Glomerular endothelial cell (primary cell): ENCODE results near the gene DVL2. TPM values are rescaled to one million over a fixed set of nuclear protein-coding genes. Genes with fewer than 3 reads are reported as not detected.

Experiments used
- DNase-seq: peaks from one replicate; pipeline ENCODE4 v3.0.0-alpha.2; 2011; ENCODE audit warnings: low read depth, low spot score; ENCODE audit errors: extremely low read depth
- total RNA-seq: library from RNA; depleted of rRNA; stranded (reverse); fragments of >200 nt; gene quantifications from 2 replicates; pipeline ENCODE4 v1.2.3, GENCODE V29; 2015

Gene DVL2
- total RNA-seq, 1 donor from 2014 or later: 41.6 TPM

DNA sequence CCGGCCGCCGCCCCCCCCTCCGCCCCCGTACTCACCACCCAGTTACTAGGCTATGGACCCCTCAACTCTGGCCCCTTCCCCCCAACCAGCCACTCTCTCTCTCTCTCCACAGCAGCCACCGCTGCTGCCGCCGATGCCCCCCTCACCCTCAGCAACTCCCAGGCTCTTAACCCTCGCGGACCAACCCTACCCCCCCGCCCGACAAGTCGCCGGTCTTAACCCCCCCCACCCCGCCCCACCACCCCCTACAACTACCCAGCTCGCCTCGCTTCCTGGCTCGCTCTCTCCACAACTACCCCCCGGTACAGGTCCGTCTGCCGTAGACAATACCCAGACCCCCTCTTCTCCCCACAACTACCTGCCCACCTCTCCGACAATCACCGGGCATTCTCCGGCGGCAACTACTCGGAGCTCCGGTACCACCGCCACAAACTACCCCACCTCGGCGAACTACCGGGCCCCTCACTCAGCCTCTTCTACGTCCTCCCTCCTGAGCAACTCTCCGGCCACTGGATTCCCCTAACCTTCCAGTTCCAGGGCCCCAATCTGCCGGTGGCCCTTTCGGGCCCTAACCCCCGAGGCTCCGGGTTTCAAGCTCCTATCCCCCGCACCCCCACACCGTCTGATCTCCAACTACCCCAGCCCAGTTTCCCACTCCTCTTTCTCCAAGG is 4.2 kb upstream of the DVL2 start:
- DNase-seq: no peak

DNA sequence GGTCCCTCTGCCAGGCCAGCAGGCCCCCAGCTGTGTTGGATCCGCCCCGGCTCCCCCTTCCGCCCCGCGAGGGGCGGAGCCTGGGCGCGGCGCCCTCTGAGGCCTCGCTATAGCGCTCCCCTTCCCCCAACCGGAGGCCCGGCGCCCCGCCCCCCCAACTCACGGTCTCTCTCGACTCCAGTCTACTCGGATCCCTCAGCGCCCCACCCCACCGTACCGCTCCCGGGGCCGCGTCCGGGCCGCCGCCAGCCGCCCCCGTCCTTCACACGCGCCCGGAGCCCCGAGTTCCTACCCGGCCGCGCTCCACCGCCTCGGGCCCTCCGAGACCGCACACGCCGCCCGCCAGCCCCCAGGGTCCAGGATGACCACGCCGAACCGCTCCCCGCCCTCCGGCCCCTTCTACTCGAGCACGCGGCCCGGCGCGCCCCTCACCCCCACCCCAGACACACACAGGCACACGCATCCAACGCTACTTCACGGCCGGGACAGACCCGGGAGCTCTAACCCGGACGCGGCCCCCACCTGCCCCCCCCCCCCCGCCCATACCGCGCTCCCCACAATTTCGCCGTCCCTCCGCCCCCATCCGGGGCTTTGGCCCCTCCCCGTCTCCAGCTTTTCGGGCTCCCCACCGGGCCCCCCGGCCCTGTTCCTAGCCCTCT is 3.6 kb upstream of the DVL2 start:
- no peak for DNase-seq

DNA sequence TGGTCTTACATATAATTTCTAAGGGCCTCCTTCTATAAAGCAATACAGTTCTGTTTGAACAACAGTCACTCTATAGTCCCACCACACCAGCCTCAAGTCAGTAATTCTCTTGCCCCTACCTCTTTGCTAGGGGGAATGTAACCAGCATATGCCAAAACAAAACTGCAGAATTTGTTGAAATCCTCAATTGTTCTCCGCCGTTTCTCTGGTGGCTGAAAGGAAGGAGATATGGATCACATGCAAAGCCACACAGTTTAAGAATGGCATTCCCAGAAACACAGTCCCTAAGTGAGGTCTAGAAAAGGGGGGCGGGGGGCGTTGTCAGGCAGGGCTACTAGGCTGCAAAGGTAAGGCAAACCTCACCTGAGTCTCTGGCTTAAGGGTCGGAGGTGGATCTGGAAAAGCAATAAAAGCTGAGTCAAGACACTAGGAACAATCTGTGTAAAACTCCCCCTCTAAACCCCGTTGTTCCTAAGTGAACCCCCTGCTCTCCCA is 3.0 kb upstream of the DVL2 start:
- no peak for DNase-seq

DNA sequence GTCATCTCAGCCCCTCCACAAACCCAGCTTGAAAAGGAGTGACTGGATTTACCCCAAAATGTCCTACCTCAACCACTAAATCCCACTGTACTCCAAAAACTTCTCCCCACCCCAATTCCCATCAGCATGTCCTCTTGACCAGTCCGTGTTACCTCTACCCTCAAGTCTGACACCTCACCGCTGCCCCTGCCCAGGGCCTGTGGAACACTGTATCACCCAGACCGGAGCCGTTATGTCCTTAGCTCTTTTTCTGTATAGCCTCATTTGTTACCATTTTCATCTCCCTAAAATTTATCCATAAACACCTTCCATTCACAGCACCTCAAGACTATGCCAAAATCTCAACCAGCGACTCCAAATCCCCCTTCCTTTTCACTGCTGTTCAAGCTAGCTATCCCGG is 2.5 kb upstream of the DVL2 start:
- no peak for DNase-seq

DNA sequence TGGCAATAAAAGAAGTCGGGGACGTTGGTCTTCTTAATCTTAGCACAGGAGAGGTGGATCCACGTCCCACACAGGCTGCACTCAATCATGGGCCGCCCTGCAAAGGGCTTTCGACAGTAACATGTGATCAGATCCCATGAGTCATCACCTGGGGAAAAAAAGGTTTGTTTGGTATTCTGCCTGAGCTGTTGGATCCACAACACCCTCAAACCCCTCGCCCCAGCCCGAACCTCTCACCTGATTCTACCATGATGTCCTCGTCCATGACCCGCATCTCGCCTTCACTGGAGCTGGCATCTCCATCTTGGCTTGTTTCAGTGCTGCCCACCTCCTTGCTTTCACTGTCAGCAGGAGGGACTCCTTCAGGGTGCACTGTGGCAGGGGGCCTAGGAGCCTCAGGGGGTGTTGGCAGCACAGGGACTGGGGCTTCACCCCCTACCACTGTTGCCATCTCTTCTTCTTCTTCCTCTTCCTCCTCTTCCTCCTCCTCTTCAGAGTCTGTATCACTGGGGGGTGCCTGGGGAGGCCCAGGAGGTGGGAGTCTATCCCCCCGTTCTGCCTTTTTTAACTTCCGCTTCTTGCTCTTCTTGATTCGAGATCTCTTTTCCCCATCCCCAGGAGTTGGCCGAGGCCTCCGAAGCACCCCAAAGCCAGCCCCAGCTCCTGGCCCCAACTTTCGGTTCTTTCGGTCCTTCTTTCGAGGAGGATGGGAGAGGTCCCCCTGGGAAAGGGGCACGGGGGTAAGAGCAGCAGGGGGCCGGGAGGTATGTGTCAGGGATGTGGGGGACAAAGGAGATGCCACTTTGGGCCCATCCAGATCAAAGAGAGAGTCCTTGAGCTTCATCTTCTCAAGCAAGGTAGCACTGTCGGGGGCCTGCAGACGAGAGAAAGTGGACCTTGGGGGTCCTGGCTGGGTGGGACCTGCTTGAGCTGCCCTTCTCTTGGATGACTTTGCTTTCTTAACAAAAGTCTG is 1.7 kb upstream of the DVL2 start:
- no peak for DNase-seq

DNA sequence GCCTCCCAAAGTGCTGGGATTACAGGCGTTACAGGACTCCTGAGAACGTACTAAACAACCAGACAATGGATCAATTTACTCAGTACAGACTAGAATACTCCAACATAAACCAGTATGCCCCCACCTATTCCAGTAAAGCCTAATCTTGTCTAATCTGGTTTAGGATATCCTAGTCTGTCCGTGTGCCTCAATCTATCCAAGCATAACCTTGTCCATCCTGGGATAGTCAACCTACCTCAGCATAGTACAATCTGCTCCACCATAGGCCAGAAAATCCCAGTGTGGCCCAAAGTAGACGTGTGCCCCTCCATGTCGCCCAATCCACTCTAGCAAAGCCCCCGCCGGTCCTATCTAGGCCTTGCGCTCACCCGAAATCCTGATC is 625 bp downstream of the DVL2 start:
- DNase-seq: no peak

DNA sequence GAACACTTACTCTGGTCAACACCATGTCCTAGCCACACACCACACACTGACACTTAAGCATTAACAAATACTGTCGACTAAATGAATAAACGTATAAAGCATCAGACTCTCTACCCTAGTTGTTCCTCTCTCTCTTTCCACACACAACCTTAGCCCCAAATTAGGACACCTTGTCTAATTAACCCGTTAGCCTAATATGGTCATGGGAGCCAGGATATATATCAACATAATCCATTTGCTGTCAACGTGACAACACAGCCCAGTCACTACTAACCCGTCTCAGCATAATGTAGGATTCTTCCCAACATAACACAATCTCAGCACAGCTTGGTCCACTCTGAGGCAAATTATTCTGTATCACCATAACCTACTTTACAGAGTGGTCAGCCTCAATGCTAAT is 2.2 kb downstream of the DVL2 start:
- DNase-seq: no peak

DNA sequence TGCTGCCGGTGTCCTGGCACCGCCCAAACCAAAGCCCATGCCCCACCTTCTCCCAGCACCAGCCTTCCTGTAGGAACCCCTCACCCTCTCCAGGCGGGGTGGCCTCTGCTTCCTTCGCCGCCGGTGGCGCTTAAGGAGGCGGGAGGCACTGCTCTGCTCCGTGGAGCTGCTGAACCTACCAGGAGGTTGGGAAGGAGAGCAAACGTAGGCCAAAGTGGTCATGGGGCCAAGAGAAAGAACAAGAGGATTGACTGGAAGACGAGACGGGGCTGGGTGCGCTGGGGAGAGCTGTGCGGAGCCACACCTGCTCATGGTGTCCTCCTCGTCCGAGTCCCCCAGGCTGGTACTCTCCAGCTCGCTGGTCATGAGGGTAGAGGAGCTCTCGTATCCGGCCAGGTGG is 4.8 kb downstream of the DVL2 start:
- no peak for DNase-seq

DNA sequence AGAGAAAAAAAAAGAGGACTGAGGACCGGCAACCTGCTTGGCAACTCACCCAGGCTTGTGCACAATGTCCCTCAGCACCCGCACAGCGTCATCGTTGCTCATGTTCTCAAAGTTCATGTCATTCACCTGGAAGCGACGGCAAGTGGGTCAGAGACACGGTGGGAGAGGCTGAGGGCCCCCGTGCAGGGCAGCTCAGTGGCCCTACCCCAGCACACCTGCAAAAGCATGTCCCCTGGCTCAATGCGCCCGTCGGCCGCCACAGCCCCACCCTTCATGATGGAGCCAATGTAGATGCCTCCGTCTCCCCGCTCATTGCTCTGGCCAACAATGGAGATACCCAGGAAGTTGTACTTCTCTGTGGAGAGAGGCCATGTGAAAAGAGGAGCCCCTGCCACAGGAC is 5.4 kb downstream of the DVL2 start:
- DNase-seq: no peak

DNA sequence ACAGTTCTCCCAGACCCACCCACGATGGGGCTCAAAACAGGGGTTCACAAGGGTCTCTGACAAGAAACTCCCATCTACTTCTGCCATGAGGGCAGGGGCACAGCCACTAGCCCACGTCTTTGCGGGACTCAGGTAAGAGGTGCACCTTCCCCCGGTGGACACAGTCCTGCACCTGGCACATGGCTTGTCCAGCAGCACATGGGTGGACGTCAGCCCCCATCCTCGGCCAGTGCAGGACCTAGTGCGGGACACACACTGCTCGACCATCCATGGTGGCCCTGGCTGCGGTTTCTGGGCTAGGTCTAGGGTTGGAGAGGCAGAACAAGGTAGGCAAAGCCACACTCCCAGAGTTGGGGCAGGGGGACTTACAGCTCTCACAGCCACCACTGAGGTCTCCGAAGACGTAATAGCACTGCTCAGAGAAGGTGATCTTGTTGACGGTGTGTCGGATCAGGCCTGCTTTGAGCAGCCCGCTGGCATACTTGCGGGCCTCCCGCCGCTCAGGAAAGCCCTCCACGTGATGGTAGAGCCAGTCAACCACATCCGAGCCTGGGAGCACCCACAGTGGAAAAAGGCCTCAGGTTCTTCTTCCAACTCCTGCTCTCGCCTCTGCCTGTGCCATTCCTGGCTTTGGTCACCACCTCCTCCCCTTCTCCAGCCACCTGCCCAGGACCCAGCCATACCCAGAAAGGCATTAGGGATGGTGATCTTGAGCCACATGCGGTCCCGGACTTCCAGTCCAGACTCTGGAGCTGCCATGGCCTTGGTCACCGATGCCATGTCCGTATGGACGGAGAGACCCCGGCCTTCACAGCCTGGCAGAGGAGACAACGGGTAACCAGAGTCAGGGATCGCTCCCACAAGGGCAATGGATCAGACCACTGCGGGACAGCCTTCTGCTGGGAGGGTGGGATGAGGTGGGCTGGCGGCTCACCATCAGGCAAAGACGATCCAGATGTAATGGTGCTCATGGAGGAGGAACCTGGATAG is 7.3 kb downstream of the DVL2 start:
- DNase-seq: no peak

DNA sequence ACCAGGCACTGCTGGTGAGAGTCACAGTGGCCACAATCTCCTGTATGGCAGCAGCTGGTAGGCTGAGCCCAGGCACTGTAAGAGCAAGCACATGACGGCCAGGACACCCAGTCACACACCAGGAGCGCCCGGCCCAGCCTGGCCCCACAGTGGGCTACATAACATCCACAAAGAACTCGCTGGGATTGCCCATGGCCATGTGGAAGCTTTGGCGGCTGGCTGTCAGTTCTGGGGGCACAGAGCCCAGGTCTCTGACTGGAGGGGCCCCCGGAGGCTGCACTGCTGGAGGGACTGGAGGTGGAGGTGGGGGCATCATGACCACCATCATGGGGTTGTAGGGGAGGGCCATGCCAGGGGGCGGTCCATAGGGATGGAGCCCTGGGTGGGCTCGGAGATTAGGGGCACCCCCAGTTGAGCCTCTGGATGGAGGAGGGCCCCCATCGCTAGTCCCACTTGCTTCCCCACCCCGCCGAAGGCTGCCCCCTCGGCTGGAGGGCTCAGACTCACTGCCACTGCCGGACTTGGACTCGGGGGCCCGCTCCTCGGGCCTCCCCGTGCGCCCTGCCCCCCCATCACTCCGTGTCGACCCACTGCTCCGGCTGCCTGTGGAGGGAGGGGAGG is 8.5 kb downstream of the DVL2 start:
- no peak for DNase-seq

DNA sequence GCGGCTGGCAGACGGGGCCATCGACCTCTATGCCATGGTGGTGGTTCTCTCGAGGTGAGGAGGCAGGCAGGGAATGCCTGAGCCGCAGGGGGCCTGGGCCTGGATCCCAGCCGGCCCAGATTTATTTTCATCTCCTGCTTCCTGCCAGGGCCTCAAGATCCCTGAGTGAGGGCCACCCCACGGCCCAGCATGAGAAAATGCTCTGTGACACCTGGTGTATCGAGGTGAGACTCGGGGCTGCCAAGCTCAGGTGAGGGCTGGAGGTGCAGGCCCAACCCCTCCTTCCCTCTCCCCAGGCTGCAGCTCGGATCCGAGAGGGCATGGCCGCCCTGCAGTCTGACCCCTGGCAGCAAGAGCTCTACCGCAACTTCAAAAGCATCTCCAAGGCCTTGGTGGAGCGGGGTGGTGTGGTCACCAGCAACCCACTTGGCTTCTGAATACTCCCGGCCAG is 9.6 kb downstream of the DVL2 start:
- no peak for DNase-seq

DNA sequence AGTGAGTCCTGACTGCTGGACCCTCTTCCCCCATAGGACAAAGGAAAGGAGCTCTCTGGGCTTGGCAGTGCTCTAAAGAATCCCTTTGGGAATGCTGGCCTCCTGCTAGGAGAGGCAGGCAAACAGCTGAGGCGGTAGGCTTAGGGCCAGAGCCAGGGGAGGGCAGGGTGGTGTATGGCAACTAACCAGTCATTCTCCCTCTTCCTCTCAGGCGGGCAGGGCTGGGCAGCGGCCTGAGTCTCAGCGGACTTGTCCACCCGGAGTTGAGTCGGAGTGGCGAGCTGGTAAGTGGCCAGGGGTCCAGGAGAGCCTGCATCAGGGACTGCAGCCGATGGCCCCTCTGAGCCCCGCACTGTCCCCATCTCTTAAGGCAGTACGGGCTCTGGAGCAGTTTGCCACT is 10.2 kb downstream of the DVL2 start:
- no peak for DNase-seq

DNA sequence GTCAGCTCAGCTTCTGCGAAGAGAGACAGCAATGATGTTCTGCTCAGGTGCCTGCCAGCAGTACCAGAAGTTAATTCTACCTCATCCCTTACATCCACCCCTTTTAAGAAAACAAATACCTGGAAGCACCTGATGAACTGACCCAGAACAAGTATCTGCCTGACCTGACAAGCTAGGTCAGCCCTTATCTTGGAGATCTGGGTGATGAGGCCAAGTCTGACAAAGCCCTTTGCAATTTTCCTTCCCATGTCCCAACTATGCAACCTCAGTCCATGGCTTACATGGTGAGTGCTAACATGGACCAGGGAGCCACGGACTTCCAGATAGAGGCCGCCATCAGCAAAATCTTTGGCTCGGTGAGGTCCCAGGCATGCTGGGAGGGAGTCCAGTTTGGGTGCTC is 10.9 kb downstream of the DVL2 start:
- DNase-seq: no peak

DNA sequence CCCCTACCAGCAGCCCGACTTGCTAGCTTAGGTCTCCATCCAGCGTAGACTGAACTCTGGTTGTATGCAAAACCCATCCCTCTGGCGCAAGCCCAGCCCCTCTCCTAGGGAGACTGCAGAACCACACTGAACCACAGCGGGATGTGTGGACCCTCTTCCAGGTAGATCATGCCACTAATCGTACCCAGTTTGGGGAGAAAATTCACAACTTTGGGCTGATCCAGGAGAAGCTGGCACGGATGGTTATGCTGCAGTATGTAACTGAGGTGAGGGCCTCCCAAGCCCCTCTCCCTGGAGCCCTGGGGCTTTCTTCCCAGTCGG is 11.4 kb downstream of the DVL2 start:
- no peak for DNase-seq

DNA sequence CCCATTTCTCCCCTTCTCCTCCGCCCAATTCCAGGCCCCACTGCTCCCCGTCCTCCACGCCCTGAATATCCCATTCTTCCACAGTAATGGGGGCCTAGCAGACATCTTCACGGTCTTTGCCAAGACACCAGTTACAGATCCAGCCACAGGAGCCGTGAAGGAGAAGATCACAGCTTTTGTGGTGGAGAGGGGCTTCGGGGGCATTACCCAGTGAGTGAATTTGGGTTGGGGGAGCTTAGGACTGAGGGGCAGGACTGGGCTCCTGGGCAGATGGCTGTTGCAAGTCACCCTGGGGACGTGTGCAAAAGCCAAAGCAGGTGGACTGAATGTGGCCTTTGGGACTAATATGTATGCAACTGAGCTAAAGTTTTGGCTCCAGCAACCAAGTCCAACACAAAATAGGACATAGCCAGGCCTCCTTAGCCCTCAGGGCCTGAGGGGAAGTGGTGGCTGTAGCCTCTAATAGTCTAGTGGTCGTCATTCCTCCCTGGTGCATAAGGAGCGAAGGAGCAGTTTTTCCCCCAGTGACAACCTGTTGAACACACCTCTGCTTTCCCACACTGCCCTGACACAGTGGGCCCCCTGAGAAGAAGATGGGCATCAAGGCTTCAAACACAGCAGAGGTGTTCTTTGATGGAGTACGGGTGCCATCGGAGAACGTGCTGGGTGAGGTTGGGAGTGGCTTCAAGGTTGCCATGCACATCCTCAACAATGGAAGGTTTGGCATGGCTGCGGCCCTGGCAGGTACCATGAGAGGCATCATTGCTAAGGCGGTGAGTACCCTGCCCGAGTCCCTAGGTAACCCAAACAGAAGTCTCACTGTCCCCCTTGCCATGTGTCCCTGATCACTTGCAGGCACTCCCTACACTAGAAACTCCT is 12.0 kb downstream of the DVL2 start:
- no peak for DNase-seq

DNA sequence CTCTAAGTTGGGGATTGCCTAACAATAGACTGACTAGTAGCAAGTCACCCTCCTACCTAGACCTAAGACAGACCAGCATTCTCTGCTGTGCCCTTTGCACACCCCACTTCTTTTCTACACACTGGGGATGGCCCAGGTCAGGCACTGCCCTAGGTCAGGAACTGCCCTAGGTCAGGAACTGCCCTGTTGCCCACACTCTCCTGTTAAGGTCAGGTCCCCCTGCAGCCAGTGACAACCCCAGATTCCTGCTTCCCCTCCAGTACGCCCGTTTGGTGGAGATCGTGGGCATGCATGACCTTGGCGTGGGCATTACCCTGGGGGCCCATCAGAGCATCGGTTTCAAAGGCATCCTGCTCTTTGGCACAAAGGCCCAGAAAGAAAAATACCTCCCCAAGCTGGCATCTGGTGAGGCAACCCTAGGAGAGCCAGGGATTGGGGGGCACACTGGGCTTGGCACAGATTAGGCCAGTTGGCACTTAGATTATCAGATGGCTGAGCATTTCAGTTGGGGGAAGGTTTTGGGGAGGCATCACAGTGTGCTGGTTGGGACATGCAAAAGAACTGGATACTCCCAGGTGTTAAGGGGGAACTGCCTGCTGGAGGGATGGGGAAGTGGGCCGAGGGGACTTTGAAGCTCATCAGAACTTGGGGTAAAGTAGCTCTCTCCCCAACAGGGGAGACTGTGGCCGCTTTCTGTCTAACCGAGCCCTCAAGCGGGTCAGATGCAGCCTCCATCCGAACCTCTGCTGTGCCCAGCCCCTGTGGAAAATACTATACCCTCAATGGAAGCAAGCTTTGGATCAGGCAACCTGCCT is 12.8 kb downstream of the DVL2 start:
- no peak for DNase-seq

DNA sequence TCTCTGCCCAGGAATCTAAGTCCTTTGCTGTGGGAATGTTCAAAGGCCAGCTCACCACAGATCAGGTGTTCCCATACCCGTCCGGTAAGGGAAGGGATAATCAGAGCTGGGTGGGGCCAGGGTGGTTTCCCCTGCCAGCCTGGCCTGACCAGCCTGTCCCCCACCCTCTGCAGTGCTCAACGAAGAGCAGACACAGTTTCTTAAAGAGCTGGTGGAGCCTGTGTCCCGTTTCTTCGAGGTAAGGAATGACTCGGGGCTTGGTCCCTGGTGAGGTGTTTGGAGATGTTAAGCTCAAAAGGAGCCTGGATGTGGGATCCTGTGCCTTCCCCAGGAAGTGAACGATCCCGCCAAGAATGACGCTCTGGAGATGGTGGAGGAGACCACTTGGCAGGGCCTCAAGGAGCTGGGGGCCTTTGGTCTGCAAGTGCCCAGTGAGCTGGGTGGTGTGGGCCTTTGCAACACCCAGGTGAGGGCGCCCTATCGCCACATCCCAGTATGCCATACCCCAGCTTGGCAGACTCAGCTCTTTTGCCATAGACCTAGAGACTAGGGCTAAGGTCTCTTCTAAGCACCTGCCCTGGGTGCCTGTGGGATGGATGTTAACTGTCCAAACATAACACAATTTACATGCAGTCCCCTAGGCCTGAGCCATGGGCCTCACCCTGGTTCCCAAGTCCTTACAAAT is 13.6 kb downstream of the DVL2 start:
- no peak for DNase-seq
